RWPE2 (cell line): Measurements from ENCODE around the gene LIPC.
"Not testable (repeated sequence)": the region's sequence is repeated elsewhere in the genome, so short reads cannot be mapped to it uniquely, and the experiment has no call there.

Source experiments
- ATAC-seq: fragments of 200-7000 bp; cut with Tn5 transposase; 3 replicates; pipeline ENCODE4 v1.9.1; 2021; ENCODE audit warnings: low read depth
- DNase-seq: peaks from one replicate; pipeline ENCODE4 v3.0.0-alpha.2; 2020; ENCODE audit warnings: low spot score
- H3K27ac ChIP-seq: fragments of 450-650 bp; 2 replicates; pipeline ENCODE4 v1.5.1; 2017; ENCODE audit warnings: mild to moderate bottlenecking; ENCODE audit not compliant: poor library complexity, severe bottlenecking
- H3K27me3 ChIP-seq: fragments of 250-450 bp; sonication (Bioruptor Pico); 2 replicates; pipeline ENCODE4 v1.5.1; 2021; ENCODE audit warnings: mild to moderate bottlenecking, moderate library complexity; ENCODE audit not compliant: insufficient read depth, poor library complexity, severe bottlenecking
- H3K36me3 ChIP-seq: fragments of 250-450 bp; sonication (Bioruptor Pico); 2 replicates; pipeline ENCODE4 v1.5.1; 2020; ENCODE audit warnings: low read depth, mild to moderate bottlenecking, moderate library complexity
- H3K4me1 ChIP-seq: fragments of 250-450 bp; sonication (Bioruptor Pico); 2 replicates; pipeline ENCODE4 v1.5.1; 2021; ENCODE audit warnings: mild to moderate bottlenecking, moderate library complexity; ENCODE audit not compliant: insufficient read depth, poor library complexity, severe bottlenecking
- H3K4me3 ChIP-seq: fragments of 250-450 bp; sonication (Bioruptor Pico); 2 replicates; pipeline ENCODE4 v1.5.1; 2021; ENCODE audit warnings: mild to moderate bottlenecking, moderate library complexity; ENCODE audit not compliant: severe bottlenecking
- H3K9me3 ChIP-seq: fragments of 250-450 bp; sonication (Bioruptor Pico); 2 replicates; pipeline ENCODE4 v1.5.1; 2021; ENCODE audit warnings: mild to moderate bottlenecking, moderate library complexity; ENCODE audit not compliant: severe bottlenecking
- CTCF ChIP-seq: fragments of 450-650 bp; IDR thresholded peaks from one replicate; pipeline ENCODE4 v1.5.1; 2017; ENCODE audit warnings: mild to moderate bottlenecking, moderate library complexity; ENCODE audit not compliant: poor library complexity, severe bottlenecking

The LIPC gene

DNA sequence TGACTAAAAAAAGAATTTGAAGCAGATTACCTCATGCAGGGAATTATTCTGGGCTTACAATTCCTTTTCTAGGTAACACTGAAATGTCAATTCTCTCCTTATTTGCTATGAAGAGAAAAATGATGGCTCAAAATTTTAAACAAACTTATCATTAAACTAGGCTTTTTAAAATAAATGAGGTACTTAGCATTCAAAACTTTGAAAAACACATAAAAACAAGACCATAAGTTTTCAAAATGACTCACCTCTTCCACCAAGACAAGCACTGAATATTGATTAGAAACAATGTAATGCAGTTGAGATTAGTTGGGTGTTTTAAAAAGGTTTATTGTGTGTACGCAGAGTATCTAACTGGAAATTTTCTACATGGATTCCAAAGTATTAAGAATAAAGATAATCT, 163.1 kb downstream of the LIPC start:
- ATAC-seq (no peak), DNase-seq (no peak)
- Histone ChIP-seq H3K4me1 (no peaks in the 10 kb centered on the region), H3K36me3 (peaks cover 41% of the 10 kb centered on the region), H3K27ac (no peak overlapping the region), H3K27me3 (no peaks in the 10 kb centered on the region), H3K9me3 (no peaks in the 10 kb centered on the region), H3K4me3 (no peak overlapping the region)
- no peak for TF ChIP-seq CTCF

GRCh38 chr15:58595516-58596263, 163.9 kb downstream of the LIPC start:
- H3K36me3 ChIP-seq: peaks cover 44% of the 10 kb centered on the region
- no peak overlapping the region for H3K27ac ChIP-seq
- no peak for ATAC-seq
- no peaks in the 10 kb centered on the region for H3K4me1 ChIP-seq
- no peak overlapping the region for H3K4me3 ChIP-seq
- no peak for DNase-seq
- H3K27me3 ChIP-seq: no peaks in the 10 kb centered on the region
- no peak for TF ChIP-seq CTCF
- H3K9me3 ChIP-seq: no peaks in the 10 kb centered on the region

- H3K9me3 ChIP-seq: no peaks in the 10 kb centered on the region
- ATAC-seq: no peak
- H3K27ac ChIP-seq: no peak overlapping the region
- H3K36me3 ChIP-seq: peaks cover 56% of the 10 kb centered on the region
- no peak overlapping the region for H3K4me3 ChIP-seq
- no peak for DNase-seq
- no peaks in the 10 kb centered on the region for H3K27me3 ChIP-seq
- no peak for TF ChIP-seq CTCF
- no peaks in the 10 kb centered on the region for H3K4me1 ChIP-seq
Observed at GRCh38 chr15:58597943-58598828, 166.4 kb downstream of the LIPC start.

- Histone ChIP-seq H3K4me3 (no peak overlapping the region), H3K27me3 (no peaks in the 10 kb centered on the region), H3K9me3 (no peaks in the 10 kb centered on the region), H3K36me3 (peaks cover 54% of the 10 kb centered on the region), H3K27ac (no peak overlapping the region), H3K4me1 (no peaks in the 10 kb centered on the region)
- DNase-seq (no peak), ATAC-seq (no peak)
- no peak for TF ChIP-seq CTCF
Observed at GRCh38 chr15:58598829-58599210, 167.0 kb downstream of the LIPC start.

DNA sequence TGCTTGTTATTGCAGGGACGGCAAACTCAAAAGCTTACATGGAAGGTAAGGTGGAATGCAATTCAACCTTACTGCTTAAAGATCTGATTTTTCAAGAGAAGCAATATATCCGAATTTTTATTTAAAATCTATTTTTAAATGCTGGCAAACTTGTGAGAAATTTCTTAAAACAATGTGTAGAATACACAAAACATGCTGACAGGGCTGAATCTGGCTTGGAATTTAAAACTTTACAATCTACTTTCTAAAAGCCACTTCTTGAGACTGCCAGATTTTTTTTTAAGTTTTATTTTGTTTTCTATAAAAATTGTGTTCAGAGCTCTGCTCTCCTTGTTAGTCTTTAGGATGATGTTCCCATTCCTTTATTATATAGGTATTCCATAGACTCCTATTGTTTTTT, 171.0 kb downstream of the LIPC start:
- DNase-seq (no peak), ATAC-seq (no peak)
- Histone ChIP-seq H3K4me1 (peaks cover 6% of the 10 kb centered on the region), H3K27me3 (no peaks in the 10 kb centered on the region), H3K9me3 (no peaks in the 10 kb centered on the region), H3K4me3 (no peak overlapping the region), H3K27ac (no peak overlapping the region), H3K36me3 (peaks cover 39% of the 10 kb centered on the region)
- no peak for TF ChIP-seq CTCF

DNA sequence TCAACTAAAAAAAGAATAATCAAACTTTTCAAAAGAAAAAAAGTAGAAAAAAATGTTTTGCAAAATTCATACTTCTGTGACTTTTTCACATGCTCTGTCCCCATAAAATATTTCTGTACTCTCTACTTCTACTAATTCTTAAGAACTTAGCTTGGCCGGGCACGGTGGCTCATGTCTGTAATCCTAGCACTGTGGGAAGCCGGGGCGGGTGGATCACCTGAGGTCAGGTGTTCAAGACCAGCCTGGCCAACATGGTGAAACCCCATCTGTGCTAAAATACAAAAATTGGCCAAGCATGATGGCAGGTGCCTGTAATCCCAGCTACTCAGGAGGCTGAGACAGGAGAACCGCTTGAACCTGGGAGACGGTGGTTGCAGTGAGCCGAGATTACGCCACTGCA, 172.1 kb downstream of the LIPC start:
- not testable (repeated sequence) for ATAC-seq
- peaks cover 39% of the 10 kb centered on the region for H3K36me3 ChIP-seq

More for the DNA sequence above, 172.1 kb downstream of the LIPC start:
- DNase-seq, H3K4me1 ChIP-seq, H3K27ac ChIP-seq, H3K9me3 ChIP-seq, H3K4me3 ChIP-seq, H3K27me3 ChIP-seq: not testable (repeated sequence)
